HG03439 (cell line): Measurements from ENCODE around the gene SDK1.

Source experiments
- ATAC-seq: cut with Tn5 transposase; IDR thresholded peaks from one replicate; pipeline ENCODE4 v1.9.1; 2021; ENCODE audit warnings: mild to moderate bottlenecking, moderate library complexity; ENCODE audit not compliant: unreplicated experiment

Gene SDK1

DNA sequence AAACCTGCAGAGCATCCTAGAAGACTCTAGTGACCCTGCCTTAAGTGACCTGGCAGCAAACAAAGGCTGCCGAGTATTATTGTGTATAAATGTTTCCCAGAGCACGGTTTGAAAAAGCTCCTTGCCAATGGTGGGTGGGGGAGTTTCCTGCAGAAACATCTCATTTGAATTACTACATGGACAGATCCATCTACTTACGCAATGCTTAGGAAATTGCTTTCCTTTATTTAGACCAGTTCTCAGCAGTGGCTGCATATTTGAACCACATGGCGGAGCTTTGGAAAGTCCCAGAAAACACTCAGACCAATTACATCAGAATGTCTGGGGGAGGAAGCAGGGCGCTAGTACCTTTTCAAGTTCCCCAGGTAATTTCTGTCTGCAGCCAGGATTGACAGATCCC, 560.9 kb downstream of the SDK1 start:
- ATAC-seq: no peak

DNA sequence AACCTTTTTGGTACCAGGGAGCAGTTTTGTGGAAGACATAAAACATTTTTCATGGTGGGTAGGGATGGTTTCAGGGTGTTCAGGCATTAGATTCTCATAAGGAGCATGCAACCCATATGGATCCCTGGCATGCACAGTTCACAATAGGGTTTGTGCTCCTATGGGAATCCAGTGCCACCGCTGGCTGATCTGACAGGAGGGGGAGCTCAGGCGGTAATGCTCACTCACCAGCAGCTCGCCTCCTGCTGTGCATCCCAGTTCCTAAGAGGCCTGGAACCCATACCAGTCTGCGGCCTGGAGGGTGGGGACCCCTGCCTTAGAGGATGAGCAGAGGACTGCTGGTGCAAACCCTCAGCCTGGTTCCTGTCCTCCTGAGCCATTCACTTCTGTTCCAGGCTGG, 561.7 kb downstream of the SDK1 start:
- no peak for ATAC-seq

DNA sequence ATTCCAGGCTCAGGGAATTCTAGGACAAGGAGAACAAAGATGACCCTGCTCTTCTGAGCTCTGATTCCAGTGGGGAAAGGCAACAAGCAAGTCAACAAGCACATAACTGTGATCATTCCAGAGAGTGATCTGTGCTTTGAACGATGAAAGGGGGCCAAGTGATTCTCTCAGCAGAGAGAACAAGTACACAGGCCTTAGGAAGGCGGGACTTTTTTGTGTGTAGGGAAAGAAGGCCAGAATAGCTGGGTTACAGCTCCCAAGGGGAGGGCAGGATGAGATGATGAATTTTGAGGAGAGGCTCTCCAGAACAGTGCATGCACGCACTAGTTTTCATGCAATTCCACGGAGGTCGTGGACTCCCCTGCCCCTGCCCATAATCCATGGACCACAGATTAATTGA, 565.2 kb downstream of the SDK1 start:
- ATAC-seq: no peak

DNA sequence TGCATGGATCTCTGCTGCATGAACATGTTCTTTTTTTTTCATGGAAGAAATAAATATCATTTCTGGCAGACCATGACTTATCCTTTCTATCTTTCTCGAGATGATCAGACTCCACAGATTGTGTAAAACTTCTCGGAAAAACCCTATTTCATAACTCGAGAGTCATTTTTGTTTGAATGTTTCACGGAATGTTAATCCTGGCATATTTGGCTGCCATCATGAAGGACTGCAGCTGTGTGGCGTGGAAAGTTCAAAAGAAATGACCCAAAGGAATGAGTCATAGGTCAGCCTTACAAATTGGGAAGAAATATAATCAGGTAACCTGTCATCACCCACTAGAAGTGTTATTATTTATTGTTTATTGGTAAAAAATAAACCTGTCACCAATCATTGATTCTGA, 566.8 kb downstream of the SDK1 start:
- ATAC-seq: no peak

DNA sequence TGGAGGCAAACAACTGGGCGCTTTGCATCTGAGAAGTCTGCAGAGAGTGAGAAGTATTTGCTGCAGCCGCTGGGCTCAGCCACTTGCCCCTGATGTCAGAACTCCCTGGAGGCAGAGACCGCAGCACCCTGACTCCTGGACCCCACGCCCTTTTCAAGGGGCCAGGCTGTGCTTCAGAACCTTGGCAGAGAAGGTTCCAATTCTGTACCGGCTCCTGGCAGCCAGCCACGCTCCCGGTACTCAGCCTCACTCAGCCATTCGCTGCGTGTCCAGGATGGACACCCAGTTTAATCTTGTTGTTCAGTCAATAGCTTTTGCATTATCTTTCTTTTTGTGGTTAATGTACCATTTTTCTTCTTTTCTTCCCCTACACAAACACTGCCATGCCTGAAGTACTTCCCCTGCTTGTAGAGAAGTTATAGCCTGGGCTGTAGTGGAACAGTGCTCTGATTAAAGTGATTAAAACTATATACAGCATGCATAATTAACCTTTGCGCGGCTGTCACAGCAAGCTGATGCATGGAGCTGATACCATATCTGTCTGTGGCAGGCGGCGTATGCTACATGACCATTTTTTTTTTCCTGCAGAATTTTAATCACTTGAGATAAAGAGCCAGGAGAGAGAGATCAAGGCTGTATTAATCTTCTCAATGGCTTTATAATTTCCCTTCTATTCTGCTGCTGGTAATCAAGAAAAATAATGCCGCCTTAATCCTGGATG, 578.5 kb downstream of the SDK1 start:
- ATAC-seq: no peak

DNA sequence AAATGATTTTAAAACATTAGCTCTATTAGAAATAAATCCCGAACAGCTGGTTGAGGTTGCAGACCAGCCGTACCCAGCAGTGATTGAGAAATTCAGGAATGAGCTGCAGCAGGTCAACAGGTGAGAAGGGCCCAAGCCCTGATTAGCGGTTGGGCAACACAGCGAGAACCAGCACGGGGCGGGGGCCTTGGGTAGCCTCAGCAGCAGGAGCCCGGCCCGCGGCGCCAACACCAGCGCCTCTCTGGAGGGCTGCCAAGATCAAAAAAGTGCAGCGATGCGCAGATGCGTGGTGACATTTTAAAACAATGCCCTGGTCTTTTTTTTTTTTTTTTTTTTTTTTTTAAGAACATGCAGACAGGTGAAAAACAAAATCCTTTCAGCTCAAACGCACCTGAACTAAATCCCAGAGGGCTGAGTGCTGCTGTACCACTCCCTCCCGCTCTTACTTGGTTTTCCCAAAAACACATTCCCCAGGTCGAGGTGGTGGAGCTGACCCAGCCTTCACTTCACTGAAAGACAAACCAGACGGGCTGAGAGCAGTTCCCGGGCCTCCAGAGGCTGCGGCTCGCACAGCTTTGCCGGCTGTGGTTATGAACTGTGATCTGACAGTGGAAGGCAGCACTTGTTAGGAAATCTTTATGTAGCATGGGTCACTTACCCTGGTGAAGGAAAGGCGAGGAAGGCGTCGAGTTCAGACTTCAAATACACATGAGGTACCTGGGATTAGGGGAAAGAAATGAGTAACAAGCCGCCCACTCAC, 579.4 kb downstream of the SDK1 start:
- no peak for ATAC-seq

DNA sequence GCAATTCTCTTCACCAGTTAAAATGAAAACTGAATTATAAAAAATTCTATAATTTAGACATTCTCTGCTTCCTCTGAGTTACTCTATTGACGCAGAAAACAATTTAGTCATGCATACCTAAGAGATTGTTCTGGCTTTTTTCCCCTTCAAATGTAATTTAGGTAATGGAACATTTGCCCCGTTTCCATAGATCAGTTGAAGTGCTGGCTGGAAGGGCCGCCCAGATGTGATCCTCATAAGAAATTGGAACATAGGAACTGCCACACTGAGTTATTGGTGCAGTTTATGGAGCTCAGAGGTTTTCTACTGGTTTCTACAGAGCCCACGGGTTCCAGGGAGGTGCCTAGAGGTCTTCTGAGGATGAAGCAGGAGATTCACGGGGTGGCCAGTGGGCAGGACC, 581.7 kb downstream of the SDK1 start:
- ATAC-seq: no peak

DNA sequence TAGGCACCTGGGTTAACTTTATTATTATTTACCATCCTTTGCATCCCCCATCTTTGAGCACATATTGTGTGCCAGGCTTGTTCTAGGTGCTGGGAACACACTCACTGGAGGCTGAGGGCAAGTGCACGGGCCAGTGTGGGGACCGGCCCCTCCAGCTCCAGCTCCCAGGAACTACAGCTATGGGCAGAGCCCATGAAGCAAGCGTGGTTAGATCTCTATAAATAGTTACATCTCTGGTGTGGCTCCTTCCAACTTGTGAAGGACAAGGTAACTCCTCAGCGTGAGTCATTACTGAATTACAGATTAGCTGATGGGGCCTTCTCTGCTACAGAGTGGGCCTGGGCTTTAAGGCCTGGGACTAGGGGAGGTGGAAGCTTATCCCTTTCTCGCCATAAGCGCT, 583.5 kb downstream of the SDK1 start:
- ATAC-seq: no peak

DNA sequence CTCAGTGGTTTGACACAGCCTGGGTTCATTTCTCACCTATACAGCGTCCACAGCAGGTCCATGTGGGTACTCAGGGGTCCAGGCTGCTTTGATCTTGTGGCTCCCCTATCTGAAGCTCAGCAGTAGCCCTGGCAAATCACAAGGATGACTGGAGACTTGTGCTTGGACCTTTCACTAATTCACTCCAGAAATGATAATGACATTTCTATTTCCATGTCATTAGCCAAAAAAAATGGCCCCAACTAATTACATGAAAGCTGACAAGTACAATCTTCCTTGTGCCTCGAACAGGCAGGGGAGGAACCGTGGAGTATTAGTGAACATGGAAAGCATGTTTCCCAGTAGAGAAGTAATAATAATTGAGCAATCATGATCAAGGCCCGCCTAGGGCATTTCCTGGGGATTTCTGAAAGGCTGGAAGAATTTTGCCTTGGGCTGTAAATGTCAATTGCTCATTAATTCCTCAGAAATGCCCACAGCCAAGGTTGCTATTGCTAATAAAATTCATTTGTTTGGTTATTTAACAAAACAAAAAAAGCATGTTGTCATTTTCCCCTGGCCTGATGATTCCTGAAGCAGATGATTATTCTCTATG, 586.1 kb downstream of the SDK1 start:
- ATAC-seq: no peak

DNA sequence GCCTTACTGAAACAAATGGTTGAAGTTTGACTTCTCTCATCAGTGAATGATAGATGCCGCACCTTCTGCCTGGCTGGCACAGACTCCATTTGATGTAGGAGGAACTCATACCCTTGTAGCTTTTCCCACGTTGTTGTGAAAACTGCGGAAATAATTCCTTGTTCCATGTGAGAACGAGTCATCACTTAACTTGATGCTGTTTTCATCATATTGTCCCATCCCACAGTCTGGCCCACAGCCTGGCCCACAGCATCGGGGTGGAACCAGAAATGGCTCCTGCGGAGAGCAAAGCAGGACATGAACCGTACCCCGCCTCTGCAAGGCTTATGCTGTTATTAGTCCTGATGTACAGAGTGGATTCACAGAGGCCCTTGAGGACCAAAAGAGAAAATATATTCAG, 587.0 kb downstream of the SDK1 start:
- no peak for ATAC-seq

DNA sequence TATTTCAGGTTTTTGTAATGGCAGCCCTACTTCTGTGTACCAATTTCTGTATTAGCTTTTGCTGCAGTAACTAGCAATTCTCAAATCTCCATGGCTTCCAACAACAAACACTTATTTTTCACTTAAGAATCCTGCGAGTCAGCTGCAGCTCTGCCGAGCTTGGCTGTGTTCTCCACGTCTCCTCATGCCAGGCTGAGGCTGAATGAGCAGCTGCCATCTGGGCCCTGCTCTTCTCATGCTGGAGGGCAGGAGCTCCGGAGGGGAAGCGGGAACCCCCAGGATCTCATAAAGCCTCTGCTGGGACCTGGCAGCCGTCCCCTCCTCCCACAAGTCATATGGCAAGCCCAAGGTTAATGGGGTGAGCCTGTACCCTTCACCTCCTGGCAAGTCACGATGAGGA, 591.1 kb downstream of the SDK1 start:
- ATAC-seq: no peak

DNA sequence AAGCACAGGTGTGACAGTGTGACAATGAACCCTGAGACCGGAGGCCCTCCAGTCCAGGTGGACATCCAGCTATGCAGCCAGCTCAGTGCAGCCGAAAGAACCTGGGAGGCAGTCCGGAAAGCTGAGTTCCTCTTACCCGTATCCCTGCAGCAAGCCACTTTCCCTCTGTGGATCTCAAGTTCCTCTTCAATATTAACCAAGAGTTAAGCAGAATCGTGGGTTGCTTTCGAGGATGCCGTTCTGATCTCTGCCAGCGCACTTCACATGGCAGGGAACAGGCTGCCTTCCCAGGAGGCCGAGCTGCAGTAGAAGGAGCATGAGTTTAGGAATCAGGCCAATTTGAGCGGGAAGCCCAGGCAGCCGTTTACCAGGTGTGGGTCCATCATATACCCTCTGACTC, 591.6 kb downstream of the SDK1 start:
- ATAC-seq: no peak

DNA sequence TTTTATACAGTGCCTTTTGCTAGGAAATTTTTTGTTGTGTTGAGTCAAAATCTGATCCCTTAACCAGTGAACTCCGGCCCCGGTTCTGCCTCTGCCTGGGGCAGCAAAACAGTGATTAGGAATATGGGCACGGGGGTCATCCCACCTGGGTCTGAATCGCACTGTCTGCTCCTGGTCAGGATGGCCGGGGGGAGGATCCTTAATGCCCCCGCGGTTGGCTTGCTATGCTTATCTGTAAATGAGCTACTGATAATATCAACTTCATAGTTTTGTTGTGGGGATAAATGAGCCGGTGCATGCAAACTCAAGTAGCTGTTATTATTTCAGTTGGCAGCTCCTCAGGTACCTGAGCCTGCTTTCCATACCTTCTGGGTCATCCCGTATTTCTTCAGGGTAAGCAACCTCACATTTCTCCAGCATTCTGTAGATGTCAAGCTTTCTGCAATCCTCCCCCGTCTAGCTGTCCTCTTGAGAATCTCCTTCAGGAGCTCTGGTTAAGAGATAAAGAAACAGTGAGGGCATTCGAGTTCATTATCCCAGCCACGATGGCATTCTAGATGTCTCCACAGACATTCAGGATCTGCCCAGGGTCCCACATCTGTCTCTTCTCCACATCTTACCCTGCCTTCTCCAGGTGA, 592.2 kb downstream of the SDK1 start:
- ATAC-seq: no peak

DNA sequence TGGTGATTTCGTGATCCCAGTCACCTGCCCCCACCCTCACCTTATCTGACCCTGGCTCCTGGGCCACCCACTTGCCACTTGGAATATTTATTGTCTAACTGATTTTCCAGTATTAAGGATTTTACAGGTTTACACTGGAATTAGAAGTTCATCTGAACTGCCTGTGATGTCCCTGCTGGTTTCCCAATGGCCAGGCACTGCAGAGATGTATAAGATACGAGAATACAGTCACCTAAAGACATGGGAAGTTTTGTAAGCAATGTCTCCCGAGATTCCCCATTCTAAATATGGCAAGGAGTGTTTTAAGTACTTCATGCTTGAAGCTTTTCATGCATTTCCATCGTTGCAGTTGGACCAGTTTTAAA, 592.7 kb downstream of the SDK1 start:
- no peak for ATAC-seq

DNA sequence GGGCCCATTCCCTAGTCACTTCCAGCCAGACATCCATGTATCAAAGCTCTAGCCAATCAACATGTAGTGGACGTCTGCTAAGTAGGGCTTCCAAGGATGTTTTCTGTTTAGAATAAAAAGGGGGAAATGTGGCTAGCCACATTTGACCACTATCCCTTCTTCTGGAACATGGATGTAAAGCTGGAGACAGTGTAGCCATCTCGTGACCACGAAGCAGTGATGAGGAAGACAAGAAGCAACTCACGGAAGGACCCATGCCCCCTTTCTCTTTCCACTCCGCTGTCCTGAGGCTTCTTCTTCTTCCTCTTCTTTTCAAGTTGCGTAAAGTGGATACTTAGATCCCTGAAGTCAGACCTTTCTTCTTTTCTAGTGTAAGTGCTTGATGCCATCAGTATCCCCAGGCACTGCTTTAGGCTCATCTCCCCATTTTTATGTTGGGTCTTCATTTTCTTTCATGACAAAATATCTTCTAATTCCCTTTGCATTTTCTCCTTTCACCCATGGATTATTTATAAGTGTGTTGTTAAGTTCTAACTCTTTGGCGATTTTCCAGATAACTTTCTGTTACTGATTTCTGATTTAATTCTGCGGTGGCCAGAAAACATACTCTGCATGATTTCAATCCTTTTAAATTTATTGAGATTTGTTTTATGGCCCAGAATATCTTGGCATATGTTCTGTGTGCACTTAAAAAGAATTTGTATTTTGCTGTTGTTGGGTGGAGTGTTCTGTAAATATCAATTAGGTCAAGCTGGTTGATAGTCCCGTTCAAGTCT, 594.5 kb downstream of the SDK1 start:
- ATAC-seq: no peak

DNA sequence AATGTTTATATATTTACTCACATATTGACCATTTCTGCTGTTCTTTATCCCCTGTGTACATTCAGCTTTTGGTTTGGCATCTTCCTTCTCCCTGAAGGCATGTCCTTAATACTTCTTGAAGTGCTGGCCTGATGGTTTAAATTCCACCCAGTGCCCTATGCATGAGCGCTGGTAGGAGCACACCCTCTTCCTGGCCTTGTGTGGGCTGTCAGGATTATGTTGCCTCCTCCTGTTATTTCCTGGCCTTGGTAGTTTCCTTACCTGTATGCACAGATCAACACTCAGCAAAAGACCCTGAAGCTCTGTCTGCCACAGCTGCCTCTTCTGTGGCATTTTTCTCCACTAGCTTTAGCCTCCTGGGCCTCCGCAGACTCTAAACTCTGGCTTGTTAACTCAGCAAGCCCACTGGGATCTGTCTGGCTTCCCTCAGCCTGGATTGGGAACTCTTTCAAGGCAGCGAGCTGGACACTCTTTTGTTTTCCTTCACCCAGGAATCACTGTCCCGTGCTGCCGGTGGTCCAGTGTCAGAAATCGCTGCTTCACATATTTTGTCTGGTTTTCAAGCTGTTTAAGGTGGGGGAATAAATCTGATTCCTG, 595.2 kb downstream of the SDK1 start:
- ATAC-seq: no peak

DNA sequence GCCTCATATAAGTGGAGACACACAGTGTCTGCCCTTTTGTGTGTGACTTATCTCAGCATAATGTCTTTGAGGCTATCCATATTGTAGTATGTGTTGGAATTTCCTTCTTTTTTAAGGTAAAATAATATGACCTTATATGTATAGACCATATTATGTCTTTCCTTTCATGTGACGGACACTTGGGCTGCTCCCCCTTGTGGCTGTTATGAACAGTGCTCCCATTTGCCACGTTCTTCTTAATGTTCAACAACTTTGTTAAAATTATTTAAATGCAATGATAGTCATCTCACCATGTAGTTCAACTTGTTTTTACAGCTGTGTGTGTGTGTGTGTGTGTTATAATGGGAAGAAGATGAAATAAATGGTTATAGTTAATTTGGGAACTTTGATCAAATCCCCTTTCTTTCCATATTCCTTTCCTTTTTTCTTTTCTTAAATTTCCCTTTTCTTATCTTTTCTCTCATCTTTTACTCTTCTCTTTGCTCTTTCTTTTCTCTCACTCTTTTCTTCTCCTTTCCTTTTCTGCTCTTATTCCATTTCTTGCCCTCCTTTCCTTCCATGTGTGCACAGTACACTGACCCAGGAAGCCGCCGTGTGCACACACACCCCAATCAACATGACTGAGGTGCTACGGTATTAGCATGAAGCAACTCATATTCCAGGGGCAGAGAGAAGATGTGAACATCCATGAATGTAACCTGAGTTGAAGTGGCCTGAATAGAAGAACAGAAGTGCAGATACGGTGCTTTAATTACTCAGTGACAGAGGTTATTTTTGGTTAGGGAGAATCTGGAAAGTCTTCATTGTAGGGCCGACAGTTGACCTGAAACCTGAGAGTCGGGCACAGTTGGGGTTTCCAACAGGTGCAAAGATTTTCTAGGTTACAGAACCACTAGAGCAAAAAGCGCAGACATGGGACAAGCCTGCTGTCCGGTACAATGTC, 596.6 kb downstream of the SDK1 start:
- ATAC-seq: no peak

DNA sequence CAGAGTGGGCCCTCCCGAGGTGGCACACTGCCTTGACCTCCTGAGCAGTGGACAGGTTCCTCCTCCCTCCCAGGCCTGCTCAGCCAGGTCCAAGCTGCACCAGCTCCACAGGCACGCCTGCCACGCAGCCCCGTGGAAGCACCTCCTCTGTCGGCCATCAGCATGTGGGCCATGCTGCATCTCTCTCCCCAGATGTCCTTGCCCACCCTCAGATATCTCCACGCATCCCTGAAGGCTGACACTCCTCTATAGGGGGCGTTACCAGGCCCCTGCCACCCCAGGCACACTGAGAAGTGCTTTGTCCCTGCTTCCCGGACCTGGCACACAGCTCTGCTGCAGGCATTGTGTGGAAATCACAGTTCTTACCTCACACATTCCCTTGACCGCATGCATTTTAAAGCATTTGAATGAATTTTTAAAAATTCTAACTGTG, 598.5 kb downstream of the SDK1 start:
- ATAC-seq: no peak

DNA sequence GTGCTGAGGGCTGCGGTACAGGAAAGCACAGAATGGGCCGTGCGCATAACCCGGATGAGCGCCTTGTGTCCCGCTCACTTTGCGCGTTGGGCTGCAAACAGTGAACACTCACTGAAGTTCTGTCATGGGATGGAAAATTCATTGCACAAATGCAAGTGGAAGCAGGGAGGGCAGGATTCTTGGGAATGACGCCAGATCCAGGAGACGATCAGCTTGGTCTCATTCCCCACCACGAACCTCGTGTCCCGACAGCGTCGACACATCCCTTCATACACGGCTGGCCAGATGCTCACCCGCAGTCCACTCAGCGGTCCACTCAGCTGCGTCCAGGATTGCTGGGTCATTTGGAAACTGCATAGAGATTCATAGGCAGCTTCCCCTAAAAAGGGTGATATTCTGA, 607.1 kb downstream of the SDK1 start:
- no peak for ATAC-seq

DNA sequence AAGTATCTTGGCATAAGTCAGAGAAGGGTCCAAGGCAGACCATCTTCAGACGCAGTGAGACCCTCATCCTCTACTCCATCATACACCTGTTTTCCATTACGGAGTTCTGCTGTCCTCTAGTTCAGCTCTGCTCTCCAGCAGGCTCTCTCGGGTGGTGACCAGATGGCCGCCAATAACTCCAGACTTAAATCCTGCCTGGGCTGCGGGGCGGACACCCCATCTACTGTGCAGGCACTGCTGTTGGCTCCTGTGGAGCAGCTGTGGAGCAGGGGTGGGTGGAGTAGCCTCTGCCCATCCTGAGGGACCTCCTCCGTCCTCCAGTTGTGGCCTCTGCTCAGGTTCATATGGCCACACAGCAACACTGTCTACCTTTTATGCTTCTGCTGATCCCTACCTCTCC, 608.1 kb downstream of the SDK1 start:
- no peak for ATAC-seq
